HEK293 (cell line): ENCODE data around the gene MYMK.

Experiments
- CTCF ChIA-PET: fragments of 350-600 bp; formaldehyde crosslinking; extraction: SDS; loops from one replicate; lab custom pipeline; 2021; ENCODE audit warnings: antibody characterized with exemption; lab: Yijun Ruan, JAX
- POLR2A ChIA-PET: fragments of 300-600 bp; formaldehyde crosslinking; extraction: SDS; loops from one replicate; lab custom pipeline; 2020; ENCODE audit warnings: antibody characterized with exemption, inconsistent platforms; lab: Yijun Ruan, JAX
- H3K27ac ChIP-seq: fragments of 200-500 bp; sonication (Bioruptor generic); 2 replicates; pipeline ENCODE4 v1.5.1; 2014; ENCODE audit warnings: low read depth, low read length, control low read depth, inconsistent platforms; ENCODE audit errors: extremely low read depth
- H3K36me3 ChIP-seq, 2 experiments: fragments of 200-500 bp in 1 of 2; sonication (Bioruptor generic) in 1 of 2; 1 replicate in 1 of 2; 2 replicates in 1 of 2; pipeline ENCODE4 v1.5.1; 2014 to 2017; ENCODE audit warnings: inconsistent platforms in 2 of 2, low read length in 2 of 2; ENCODE audit not compliant: control insufficient read depth in 2 of 2, insufficient read depth in 1 of 2
- H3K4me1 ChIP-seq: fragments of 200-500 bp; sonication (Bioruptor generic); 2 replicates; pipeline ENCODE4 v1.5.1; 2014; ENCODE audit warnings: mild to moderate bottlenecking, low read length, inconsistent platforms; ENCODE audit not compliant: control insufficient read depth, insufficient read depth
- H3K4me3 ChIP-seq: 2 replicates; pipeline ENCODE4 v1.5.1; 2011; ENCODE audit warnings: low read depth, mild to moderate bottlenecking, control low read depth, low read length, moderate library complexity
- H3K9me3 ChIP-seq: fragments of 200-500 bp; sonication (Bioruptor generic); 2 replicates; pipeline ENCODE4 v1.5.1; 2014; ENCODE audit warnings: low read depth, low read length, inconsistent platforms; ENCODE audit not compliant: control insufficient read depth, insufficient read depth
- IKZF3 ChIP-seq: fragments of 450-650 bp; IDR thresholded peaks from 2 replicates; pipeline ENCODE4 v1.5.0; 2018; ENCODE audit warnings: missing biosample characterization, mild to moderate bottlenecking, missing genetic modification characterization, moderate library complexity
- KLF10 ChIP-seq: fragments of 450-650 bp; IDR thresholded peaks from 2 replicates; pipeline ENCODE4 v1.5.1; 2018; ENCODE audit warnings: missing biosample characterization, mild to moderate bottlenecking, missing genetic modification characterization
- KLF8 ChIP-seq: fragments of 450-650 bp; formaldehyde crosslinking; IDR thresholded peaks from 2 replicates; pipeline ENCODE4 v1.5.1; 2016; ENCODE audit warnings: missing biosample characterization, missing genetic modification characterization
- PBX3 ChIP-seq: sonication (generic); formaldehyde crosslinking; IDR thresholded peaks from 2 replicates; pipeline ENCODE4 v1.8.1; 2022; ENCODE audit warnings: mild to moderate bottlenecking, moderate library complexity, missing genetic modification reagents
- PRDM1 ChIP-seq: fragments of 450-650 bp; formaldehyde crosslinking; IDR thresholded peaks from 2 replicates; pipeline ENCODE4; 2016; ENCODE audit warnings: missing biosample characterization, missing genetic modification characterization
- SALL2 ChIP-seq: fragments of 450-650 bp; formaldehyde crosslinking; IDR thresholded peaks from 2 replicates; pipeline ENCODE4 v1.5.0; 2017; ENCODE audit warnings: missing biosample characterization, mild to moderate bottlenecking, missing genetic modification characterization, borderline replicate concordance
- SCRT1 ChIP-seq: fragments of 450-650 bp; formaldehyde crosslinking; IDR thresholded peaks from 2 replicates; pipeline ENCODE4 v1.5.1; 2016; ENCODE audit warnings: missing biosample characterization, missing genetic modification characterization, borderline replicate concordance
- TSHZ1 ChIP-seq: fragments of 450-650 bp; formaldehyde crosslinking; IDR thresholded peaks from 2 replicates; pipeline ENCODE4 v1.5.1; 2016; ENCODE audit warnings: missing biosample characterization, missing genetic modification characterization, borderline replicate concordance
- YY2 ChIP-seq: fragments of 450-650 bp; formaldehyde crosslinking; IDR thresholded peaks from 2 replicates; pipeline ENCODE4 v1.5.1; 2016; ENCODE audit warnings: missing biosample characterization, missing genetic modification characterization
- ZNF114 ChIP-seq: fragments of 450-650 bp; formaldehyde crosslinking; IDR thresholded peaks from 2 replicates; pipeline ENCODE4 v1.5.0; 2017; ENCODE audit warnings: missing biosample characterization, missing genetic modification characterization
- ZNF211 ChIP-seq: fragments of 450-650 bp; formaldehyde crosslinking; IDR thresholded peaks from 2 replicates; pipeline ENCODE4 v1.5.1; 2016; ENCODE audit warnings: low read depth, missing biosample characterization, missing genetic modification characterization
- ZNF214 ChIP-seq: fragments of 450-650 bp; formaldehyde crosslinking; IDR thresholded peaks from 2 replicates; pipeline ENCODE4 v1.5.1; 2017; ENCODE audit warnings: missing biosample characterization, mild to moderate bottlenecking, missing genetic modification characterization, borderline replicate concordance
- ZNF23 ChIP-seq: fragments of 450-650 bp; formaldehyde crosslinking; IDR thresholded peaks from 2 replicates; pipeline ENCODE4 v1.5.1; 2016; ENCODE audit warnings: missing biosample characterization, missing genetic modification characterization, borderline replicate concordance
- ZNF274 ChIP-seq, 2 experiments: fragments of 200-500 bp in 1 of 2; fragments of 450-650 bp in 1 of 2; sonication (Bioruptor generic) in 1 of 2; formaldehyde crosslinking in 1 of 2; IDR thresholded peaks; 2 replicates each; pipeline versions ENCODE4 v1.5.1 to v1.6.1; 2014 to 2016; ENCODE audit warnings: borderline replicate concordance in 1 of 2, inconsistent platforms in 1 of 2, low read length in 1 of 2, missing biosample characterization in 1 of 2, missing genetic modification characterization in 1 of 2
- ZNF324 ChIP-seq: fragments of 450-650 bp; formaldehyde crosslinking; IDR thresholded peaks from 2 replicates; pipeline ENCODE4 v1.5.1; 2016; ENCODE audit warnings: missing biosample characterization, missing genetic modification characterization
- ZNF362 ChIP-seq: fragments of 450-650 bp; formaldehyde crosslinking; IDR thresholded peaks from 2 replicates; pipeline ENCODE4 v1.5.1; 2016; ENCODE audit warnings: missing biosample characterization, missing genetic modification characterization
- ZNF558 ChIP-seq: fragments of 450-650 bp; formaldehyde crosslinking; IDR thresholded peaks from 2 replicates; pipeline ENCODE4 v1.5.1; 2016; ENCODE audit warnings: missing biosample characterization, missing genetic modification characterization
- ZNF580 ChIP-seq: fragments of 450-650 bp; formaldehyde crosslinking; IDR thresholded peaks from 2 replicates; pipeline ENCODE4 v1.5.1; 2016; ENCODE audit warnings: missing biosample characterization, missing genetic modification characterization
- ZNF645 ChIP-seq: fragments of 450-650 bp; formaldehyde crosslinking; IDR thresholded peaks from 2 replicates; pipeline ENCODE4; 2016; ENCODE audit warnings: missing biosample characterization, missing genetic modification characterization
- ZNF654 ChIP-seq: fragments of 450-650 bp; formaldehyde crosslinking; IDR thresholded peaks from 2 replicates; pipeline ENCODE4 v1.5.1; 2016; ENCODE audit warnings: low read depth, missing biosample characterization, missing genetic modification characterization
- ZNF664 ChIP-seq: fragments of 450-650 bp; formaldehyde crosslinking; IDR thresholded peaks from 2 replicates; pipeline ENCODE4 v1.5.1; 2016; ENCODE audit warnings: missing biosample characterization, missing genetic modification characterization
- ZSCAN30 ChIP-seq: fragments of 450-650 bp; IDR thresholded peaks from 2 replicates; pipeline ENCODE4 v1.5.1; 2018; ENCODE audit warnings: missing biosample characterization, mild to moderate bottlenecking, missing genetic modification characterization, moderate library complexity
- TF ChIP-seq, protein P1 (sequence below): fragments of 450-650 bp; formaldehyde crosslinking; IDR thresholded peaks from 2 replicates; pipeline ENCODE4 v1.5.1; 2016; ENCODE audit warnings: missing biosample characterization, missing genetic modification characterization
- TF ChIP-seq, protein P2 (sequence below): fragments of 450-650 bp; formaldehyde crosslinking; optimal IDR thresholded peaks from 2 replicates; pipeline ENCODE3; 2016; ENCODE audit warnings: missing biosample characterization, mild to moderate bottlenecking, missing genetic modification characterization
- TF ChIP-seq, protein P3 (sequence below): fragments of 450-650 bp; IDR thresholded peaks from 2 replicates; pipeline ENCODE4 v1.5.1; 2018; ENCODE audit warnings: missing biosample characterization, mild to moderate bottlenecking, missing genetic modification characterization

Gene MYMK

GRCh38 chr9:133473743-133474142 is 51.0 kb downstream of the MYMK start:
- H3K9me3 ChIP-seq, result no peaks in the 10 kb centered on the region
- peaks cover 0 to 46% of the 10 kb centered on the region in 2 experiments; a peak in 1 of 3 replicates for H3K36me3 ChIP-seq

GRCh38 chr9:133472753-133473378 is 51.9 kb downstream of the MYMK start:
- H3K36me3 ChIP-seq, result peaks cover 0 to 46% of the 10 kb centered on the region in 2 experiments; a peak in 1 of 3 replicates
- CTCF ChIA-PET, result interaction anchor here (0.7 kb wide), 1 partner anchor 9 kb away, joined by 4 read pairs; no protein-coding TSS in a partner anchor
- no peak overlapping the region for H3K4me3 ChIP-seq
- no peaks in the 10 kb centered on the region for H3K4me1 ChIP-seq
- no peak overlapping the region for H3K27ac ChIP-seq
- no peaks in the 10 kb centered on the region for H3K9me3 ChIP-seq
- POLR2A ChIA-PET, result interaction anchor here (0.5 kb wide), 1 partner anchor 29 kb away, joined by 3 read pairs; no protein-coding TSS in a partner anchor
- no peak for TF ChIP-seq ZNF580
- TF ChIP-seq ZNF274 (IDR thresholded peaks at IDR 0.05; ENCODE audit: low read length), result no peak
- TF ChIP-seq ZNF274 (tag by site-specific recombination; IDR thresholded peaks at IDR 0.05; ENCODE audit: borderline replicate concordance), result no peak
- TF ChIP-seq PRDM1 (tag by site-specific recombination), result no peak
- no peak for TF ChIP-seq ZNF558
- no peak for TF ChIP-seq TSHZ1
- TF ChIP-seq ZNF23 (tag by site-specific recombination), result no peak
- TF ChIP-seq ZNF114, result no peak
- TF ChIP-seq, protein P1, sequence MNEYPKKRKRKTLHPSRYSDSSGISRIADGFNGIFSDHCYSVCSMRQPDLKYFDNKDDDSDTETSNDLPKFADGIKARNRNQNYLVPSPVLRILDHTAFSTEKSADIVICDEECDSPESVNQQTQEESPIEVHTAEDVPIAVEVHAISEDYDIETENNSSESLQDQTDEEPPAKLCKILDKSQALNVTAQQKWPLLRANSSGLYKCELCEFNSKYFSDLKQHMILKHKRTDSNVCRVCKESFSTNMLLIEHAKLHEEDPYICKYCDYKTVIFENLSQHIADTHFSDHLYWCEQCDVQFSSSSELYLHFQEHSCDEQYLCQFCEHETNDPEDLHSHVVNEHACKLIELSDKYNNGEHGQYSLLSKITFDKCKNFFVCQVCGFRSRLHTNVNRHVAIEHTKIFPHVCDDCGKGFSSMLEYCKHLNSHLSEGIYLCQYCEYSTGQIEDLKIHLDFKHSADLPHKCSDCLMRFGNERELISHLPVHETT (tag by site-specific recombination), result no peak
- TF ChIP-seq PBX3, result no peak

More at GRCh38 chr9:133473743-133474142, 51.0 kb downstream of the MYMK start:
- TF ChIP-seq ZNF211, result no peak
- TF ChIP-seq, protein P2, sequence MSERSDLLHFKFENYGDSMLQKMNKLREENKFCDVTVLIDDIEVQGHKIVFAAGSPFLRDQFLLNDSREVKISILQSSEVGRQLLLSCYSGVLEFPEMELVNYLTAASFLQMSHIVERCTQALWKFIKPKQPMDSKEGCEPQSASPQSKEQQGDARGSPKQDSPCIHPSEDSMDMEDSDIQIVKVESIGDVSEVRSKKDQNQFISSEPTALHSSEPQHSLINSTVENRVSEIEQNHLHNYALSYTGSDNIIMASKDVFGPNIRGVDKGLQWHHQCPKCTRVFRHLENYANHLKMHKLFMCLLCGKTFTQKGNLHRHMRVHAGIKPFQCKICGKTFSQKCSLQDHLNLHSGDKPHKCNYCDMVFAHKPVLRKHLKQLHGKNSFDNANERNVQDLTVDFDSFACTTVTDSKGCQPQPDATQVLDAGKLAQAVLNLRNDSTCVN (tag by site-specific recombination), result no peak
- TF ChIP-seq ZNF324 (tag by site-specific recombination), result no peak
- no peak for TF ChIP-seq ZNF654 (tag by site-specific recombination)
- TF ChIP-seq SCRT1, result no peak
- TF ChIP-seq SALL2, result no peak
- no peak for TF ChIP-seq PRDM1 (tag by site-specific recombination)
- no peak for TF ChIP-seq ZNF558
- no peak for TF ChIP-seq KLF10 (tag by site-specific recombination)
- no peak for TF ChIP-seq ZSCAN30 (tag by site-specific recombination)
- TF ChIP-seq IKZF3 (tag by site-specific recombination), result no peak
- TF ChIP-seq ZNF664, result no peak
- TF ChIP-seq, protein P3, sequence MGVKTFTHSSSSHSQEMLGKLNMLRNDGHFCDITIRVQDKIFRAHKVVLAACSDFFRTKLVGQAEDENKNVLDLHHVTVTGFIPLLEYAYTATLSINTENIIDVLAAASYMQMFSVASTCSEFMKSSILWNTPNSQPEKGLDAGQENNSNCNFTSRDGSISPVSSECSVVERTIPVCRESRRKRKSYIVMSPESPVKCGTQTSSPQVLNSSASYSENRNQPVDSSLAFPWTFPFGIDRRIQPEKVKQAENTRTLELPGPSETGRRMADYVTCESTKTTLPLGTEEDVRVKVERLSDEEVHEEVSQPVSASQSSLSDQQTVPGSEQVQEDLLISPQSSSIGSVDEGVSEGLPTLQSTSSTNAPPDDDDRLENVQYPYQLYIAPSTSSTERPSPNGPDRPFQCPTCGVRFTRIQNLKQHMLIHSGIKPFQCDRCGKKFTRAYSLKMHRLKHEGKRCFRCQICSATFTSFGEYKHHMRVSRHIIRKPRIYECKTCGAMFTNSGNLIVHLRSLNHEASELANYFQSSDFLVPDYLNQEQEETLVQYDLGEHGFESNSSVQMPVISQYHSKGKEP (tag by site-specific recombination), result no peak
- TF ChIP-seq YY2 (tag by site-specific recombination), result no peak
- no peak for TF ChIP-seq ZNF645 (tag by site-specific recombination)
- no peak for TF ChIP-seq ZNF214 (tag by site-specific recombination)
- no peak for TF ChIP-seq KLF8 (tag by site-specific recombination)
- no peak for TF ChIP-seq ZNF362 (tag by site-specific recombination)
- CTCF ChIA-PET, result no interaction called here
- Histone ChIP-seq H3K27ac (no peak overlapping the region), H3K4me1 (no peaks in the 10 kb centered on the region), H3K4me3 (no peak overlapping the region)
- POLR2A ChIA-PET, result no interaction called here
